COLO668 (cell line): ENCODE measurements around the gene C10orf53.

Source experiments
- DNase-seq: peaks from one replicate; lab custom pipeline; 2025; ENCODE audit not compliant: unreplicated experiment; lab: John Stamatoyannopoulos, UW

C10orf53 gene, protein sequence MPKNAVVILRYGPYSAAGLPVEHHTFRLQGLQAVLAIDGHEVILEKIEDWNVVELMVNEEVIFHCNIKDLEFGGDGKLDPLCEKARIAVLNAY

DNA sequence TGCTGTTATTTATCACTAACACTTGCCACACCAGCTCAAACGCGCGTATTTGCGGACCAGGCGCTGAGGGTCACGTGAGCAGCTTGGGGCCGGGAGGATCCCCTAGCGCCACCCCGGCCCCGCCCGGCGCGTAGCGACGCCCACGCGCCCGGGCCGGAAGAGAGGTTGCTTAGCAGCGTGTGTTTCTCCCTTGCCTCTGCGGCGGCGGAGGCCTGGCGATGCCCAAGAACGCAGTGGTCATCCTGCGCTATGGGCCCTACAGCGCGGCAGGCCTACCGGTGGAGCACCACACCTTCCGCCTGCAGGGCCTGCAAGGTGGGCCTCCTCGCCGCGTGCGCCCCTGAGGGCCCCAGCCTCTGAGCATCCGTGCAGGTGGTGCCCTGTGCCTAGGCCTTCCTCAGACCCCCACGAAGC is at the start of gene C10orf53:
C10orf53 (plus strand) TSS at position 172 of the 414 bp plus-strand sequence; CDS start at position 219, 47 bp downstream.
- DNase-seq, result peak; percentile 87

DNA sequence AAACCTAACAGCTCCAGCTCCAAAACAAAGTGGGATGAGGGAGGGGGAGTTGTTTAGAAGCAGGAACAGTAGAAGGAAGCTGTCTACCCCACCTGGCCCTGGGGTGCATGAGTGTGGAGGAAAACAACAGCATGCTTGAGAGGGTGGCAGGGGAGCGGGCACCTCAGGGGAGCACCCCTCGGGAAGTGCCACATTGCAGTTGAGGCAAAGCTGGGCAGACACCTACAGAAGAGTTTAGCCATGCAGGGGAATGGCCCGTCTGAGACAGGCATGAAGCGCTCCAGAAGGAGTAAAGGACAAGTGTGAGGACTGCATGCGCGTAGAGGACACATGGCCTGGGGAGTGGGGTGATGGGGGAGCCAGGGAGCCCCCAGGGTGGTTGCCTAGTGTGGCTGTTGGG is 47.5 kb upstream of the C10orf53 start:
- DNase-seq, result no peak

GRCh38 chr10:49632406-49633317 is 46.8 kb upstream of the C10orf53 start:
- no peak for DNase-seq

- DNase-seq, result no peak
Measured at GRCh38 chr10:49633327-49634068, 46.0 kb upstream of the C10orf53 start.

DNA sequence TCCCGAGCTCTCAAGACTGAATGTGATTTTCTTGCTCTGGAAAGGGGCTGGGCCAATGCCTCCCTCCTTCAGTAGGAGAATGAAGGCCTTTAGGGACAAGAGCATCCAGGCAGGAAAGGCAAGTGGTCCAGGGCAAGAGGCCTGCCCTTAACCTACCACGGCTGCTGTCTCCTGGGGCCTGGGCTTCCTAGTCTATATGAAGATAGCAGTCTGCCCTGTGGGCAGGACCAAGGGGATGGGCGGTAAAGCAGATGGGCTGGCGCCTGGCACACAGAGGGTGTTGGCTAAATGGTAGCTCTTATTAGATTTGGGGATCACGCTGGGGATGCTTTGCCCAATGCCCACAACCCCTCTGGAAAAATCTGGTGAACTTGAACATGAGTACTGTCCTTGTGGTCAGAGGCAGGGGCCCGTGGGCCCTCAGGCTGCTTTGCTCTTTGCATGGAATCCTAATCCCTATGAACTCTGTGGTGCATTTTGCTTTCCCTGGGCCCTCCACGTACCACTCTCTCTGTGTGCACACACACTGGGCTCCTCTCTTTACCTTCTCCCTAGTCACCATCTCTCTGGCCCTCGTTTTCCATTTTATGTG is 45.3 kb upstream of the C10orf53 start:
- DNase-seq, result no peak

DNA sequence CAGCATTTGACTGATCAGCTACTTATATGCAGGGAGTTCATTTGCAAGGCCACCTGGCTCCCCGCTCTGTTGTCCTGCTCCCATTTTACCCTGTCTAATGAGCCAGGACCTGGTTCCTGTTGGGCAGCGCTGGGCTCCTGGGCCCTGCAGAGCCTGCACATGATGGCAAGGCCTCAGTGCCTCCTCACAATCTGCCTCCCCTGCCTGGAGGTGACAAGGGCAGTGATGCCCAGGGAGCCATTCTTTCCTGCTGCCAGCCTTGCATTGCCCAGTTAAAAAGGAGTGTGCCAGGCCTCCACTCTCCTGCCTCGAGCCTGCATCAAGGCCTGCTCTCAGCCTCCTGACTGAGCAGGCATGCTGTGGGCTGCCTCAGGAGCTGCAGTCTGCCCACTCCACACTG is 37.1 kb upstream of the C10orf53 start:
- no peak for DNase-seq

- no peak for DNase-seq
Measured at GRCh38 chr10:49643241-49644034, 36.0 kb upstream of the C10orf53 start.

- no peak for DNase-seq
Measured at GRCh38 chr10:49644035-49644646, 35.3 kb upstream of the C10orf53 start.

DNA sequence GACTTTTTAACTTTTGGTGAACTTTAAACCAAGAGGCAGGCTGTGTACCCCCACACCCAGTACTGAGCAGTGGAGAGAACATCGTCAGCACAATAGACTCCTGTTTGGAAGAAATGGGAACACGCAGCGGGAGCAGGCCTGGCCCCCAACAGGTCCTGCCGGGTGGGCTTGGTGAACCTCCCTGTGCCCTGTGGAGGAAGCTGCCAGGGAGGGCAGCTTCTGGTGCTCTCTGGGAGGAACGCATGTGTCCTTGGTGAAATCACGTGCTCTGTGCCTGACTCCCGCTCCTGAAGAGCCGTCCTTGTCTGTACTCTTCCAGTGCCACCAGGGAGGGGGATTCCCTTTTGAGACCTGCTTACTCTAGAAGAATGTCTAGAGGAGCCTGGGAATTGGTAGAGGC is 34.0 kb upstream of the C10orf53 start:
- no peak for DNase-seq

- peak; percentile 3 for DNase-seq
Measured at GRCh38 chr10:49645871-49646870, 33.3 kb upstream of the C10orf53 start.

GRCh38 chr10:49647554-49647953 is 31.9 kb upstream of the C10orf53 start:
- DNase-seq, result no peak

DNA sequence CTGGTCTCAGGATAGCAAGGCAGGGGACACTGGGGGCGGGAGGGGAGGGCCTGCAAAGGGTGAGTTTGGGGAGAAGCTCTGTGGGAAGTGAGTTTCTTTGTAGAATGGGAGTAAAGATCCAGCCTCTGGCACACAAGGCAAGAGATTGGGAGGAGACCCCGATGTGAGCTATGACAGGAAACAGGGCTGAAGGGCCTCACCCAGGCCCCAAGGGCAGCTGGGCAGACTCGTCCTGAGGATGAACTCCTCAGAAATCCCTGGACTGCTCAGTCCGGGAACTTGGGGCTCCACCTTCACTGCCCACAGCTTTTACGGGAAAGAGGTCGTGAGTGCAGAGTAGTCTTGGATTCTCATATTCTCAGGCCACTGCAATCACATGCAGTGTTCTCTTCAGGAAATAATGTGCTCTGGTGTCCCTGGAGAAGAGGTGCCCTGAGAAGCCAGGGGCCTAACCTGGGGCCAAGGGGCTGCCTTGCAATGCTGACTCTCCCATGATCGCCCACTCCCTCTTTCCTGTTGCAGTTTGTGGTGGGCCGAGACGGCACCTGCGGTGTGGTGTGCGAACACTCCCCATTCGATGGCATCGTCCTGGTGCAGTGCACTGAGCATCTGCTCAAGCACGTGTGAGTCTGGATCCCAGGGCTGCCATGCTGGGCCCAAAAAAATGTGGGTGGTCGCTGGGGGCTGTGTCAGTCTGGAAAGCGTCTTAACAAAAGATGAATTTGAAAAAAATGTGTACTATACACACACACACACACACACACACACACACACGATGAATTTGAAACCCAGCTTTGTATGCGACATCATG is 31.3 kb upstream of the C10orf53 start:
- no peak for DNase-seq

GRCh38 chr10:49649294-49649693 is 30.2 kb upstream of the C10orf53 start:
- DNase-seq, result no peak

GRCh38 chr10:49649936-49650723 is 29.3 kb upstream of the C10orf53 start:
- no peak for DNase-seq

DNA sequence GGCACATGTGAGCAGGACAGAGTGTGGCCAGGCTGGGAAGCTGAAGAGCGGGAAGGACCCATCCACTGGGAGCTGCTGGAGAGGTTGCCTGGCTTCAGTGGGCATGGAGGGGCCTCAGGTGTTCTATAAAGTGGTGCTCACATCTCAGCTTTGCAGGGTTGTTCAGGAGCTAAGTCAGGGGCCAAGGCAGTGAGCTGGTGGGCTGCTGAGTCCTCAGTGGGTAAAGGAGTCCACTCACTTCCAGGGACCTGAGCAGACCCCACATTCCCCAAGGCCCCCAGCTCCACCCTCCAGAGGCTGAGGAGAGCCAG is 28.8 kb upstream of the C10orf53 start:
- DNase-seq, result no peak

DNA sequence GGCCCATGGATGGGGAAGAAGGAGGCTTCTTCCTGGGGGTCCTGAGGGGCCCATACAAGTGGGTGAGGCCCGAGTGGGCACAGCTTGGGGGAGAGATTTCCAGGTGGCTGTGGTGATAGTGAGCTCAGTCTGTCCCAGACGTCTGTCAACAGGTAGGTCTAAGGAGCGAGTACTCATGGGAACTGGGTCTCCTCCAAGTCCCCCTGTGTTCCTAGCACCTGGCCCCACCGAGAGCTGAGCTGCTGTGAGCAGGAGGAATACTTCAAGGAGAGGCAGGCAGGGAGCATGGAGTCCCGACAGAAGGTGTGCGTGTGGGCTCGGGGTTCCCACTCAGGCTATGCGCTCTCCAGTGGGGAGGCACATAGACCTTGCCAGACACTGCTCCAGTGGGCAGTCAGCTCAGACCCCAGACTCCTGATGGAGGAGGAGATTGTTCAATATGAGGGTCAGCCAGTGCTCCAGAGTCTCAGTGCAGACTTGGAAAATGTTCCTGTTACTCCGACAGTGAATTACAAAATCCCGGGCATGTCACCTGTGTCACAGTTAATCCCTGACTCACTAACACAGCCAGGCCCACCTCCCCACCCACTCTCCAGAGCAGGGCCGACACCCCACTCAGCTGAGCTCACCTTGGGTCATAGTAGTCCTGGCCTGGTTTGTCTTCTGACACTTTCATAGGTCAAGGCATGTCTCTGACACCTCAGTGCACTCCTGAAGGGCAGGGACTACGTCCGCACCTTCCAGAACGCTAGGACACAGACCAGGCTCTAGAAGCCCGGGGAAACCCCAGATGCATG is 28.2 kb upstream of the C10orf53 start:
- no peak for DNase-seq

DNA sequence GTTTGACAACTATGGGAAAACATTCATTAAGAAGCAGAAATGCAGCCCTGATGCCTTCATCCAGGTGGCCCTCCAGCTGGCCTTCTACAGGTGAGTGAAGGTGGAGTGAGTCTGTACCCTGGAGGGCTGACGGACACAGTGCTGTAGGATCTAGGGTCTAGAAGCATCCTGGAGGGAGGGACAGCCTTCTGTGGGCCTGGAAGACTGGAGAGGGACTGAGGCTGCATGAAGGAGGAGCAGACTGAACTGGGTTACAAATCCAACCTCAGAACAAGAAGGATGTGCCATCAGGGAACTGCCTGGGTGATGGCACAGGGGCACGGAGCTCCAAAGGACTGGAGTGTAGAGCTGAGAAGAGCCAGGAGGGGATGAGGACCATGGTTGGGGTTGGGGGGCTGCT is 27.5 kb upstream of the C10orf53 start:
- DNase-seq, result no peak
